Central memory CD8-positive, alpha-beta T cell (primary cell): Measurements from ENCODE around the gene CELSR2.

ENCODE experiments used
- ATAC-seq: fragments of 150-1000 bp; cut with Tn5 transposase; replicated peaks from 2 replicates; pipeline ENCODE4 v1.10.0; 2022; ENCODE audit warnings: mild to moderate bottlenecking, moderate FRiP score, moderate number of reproducible peaks; ENCODE audit not compliant: poor library complexity, severe bottlenecking; ENCODE audit errors: extremely low read depth
- DNase-seq, 2 donors: peaks; one replicate each; pipeline ENCODE4 v3.0.0; 2021; ENCODE audit warnings: low spot score in 2 of 2
- H3K27ac Mint-ChIP-seq: one replicate; pipeline ENCODE4 v1.8.0; 2022; ENCODE audit warnings: low read depth, mild to moderate bottlenecking, moderate library complexity, mixed read lengths
- H3K27me3 Mint-ChIP-seq: one replicate; pipeline ENCODE4 v1.8.0; 2022; ENCODE audit warnings: mixed read lengths
- H3K36me3 Mint-ChIP-seq: one replicate; pipeline ENCODE4 v1.8.0; 2022; ENCODE audit warnings: mild to moderate bottlenecking, moderate library complexity, mixed read lengths; ENCODE audit not compliant: insufficient read depth
- H3K4me1 Mint-ChIP-seq: one replicate; pipeline ENCODE4 v1.8.0; 2022; ENCODE audit warnings: mixed read lengths
- H3K4me3 Mint-ChIP-seq: one replicate; pipeline ENCODE4 v1.8.0; 2022; ENCODE audit warnings: mild to moderate bottlenecking, moderate library complexity, mixed read lengths
- H3K9me3 Mint-ChIP-seq: one replicate; pipeline ENCODE4 v1.8.0; 2022; ENCODE audit warnings: mixed read lengths

Gene CELSR2

DNA sequence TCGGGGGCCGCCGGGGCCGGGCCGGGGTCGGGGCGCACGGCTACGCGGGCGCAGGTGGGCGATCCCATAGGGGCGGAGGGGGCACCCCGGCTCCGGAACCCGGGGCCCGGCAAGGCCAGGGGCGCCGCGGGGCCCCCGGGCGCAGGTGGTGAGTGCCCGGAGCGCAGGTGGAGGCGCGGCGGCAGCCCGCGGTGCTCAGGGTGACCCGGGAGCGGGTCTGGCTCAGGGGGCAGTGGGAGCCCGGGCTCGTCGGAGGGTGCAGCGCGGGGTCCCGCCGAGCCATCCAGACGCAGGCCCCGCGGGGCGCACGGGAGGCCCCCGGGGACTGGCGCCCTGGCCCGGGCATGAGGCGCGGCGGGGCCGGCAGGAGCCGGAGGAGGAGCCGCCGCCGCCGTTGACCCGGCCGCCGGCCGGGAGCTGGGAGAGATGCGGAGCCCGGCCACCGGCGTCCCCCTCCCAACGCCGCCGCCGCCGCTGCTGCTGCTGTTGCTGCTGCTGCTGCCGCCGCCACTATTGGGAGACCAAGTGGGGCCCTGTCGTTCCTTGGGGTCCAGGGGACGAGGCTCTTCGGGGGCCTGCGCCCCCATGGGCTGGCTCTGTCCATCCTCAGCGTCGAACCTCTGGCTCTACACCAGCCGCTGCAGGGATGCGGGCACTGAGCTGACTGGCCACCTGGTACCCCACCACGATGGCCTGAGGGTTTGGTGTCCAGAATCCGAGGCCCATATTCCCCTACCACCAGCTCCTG, 489 bp downstream of the CELSR2 start:
- peak overlapping the region; percentile 72 for H3K4me3 Mint-ChIP-seq
- no peaks in the 10 kb centered on the region for H3K27me3 Mint-ChIP-seq
- H3K36me3 Mint-ChIP-seq: peaks cover 4% of the 10 kb centered on the region
- ATAC-seq (peak; percentile 44), DNase-seq (no peak)
- no peaks in the 10 kb centered on the region for H3K9me3 Mint-ChIP-seq
- peaks cover 35% of the 10 kb centered on the region for H3K4me1 Mint-ChIP-seq
- H3K27ac Mint-ChIP-seq: no peak overlapping the region

- Mint-ChIP-seq H3K27me3 (no peaks in the 10 kb centered on the region), H3K4me1 (peaks cover 42% of the 10 kb centered on the region), H3K9me3 (no peaks in the 10 kb centered on the region), H3K36me3 (peaks cover 4% of the 10 kb centered on the region), H3K27ac (no peak overlapping the region), H3K4me3 (peak overlapping the region; percentile 54)
- no peak for DNase-seq
- no peak for ATAC-seq
Observed at GRCh38 chr1:109250454-109251276, 1.3 kb downstream of the CELSR2 start.

DNA sequence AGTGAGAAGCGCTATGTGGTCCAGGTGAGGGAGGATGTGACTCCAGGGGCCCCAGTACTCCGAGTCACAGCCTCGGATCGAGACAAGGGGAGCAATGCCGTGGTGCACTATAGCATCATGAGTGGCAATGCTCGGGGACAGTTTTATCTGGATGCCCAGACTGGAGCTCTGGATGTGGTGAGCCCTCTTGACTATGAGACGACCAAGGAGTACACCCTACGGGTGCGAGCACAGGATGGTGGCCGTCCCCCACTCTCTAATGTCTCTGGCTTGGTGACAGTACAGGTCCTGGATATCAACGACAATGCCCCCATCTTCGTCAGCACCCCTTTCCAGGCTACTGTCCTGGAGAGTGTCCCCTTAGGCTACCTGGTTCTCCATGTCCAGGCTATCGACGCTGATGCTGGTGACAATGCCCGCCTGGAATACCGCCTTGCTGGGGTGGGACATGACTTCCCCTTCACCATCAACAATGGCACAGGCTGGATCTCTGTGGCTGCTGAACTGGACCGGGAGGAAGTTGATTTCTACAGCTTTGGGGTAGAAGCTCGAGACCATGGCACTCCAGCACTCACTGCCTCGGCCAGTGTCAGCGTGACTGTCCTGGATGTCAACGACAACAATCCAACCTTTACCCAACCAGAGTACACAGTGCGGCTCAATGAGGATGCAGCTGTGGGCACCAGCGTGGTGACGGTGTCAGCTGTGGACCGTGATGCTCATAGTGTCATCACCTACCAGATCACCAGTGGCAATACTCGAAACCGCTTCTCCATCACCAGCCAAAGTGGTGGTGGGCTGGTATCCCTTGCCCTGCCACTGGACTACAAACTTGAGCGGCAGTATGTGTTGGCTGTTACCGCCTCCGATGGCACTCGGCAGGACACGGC, 2.2 kb downstream of the CELSR2 start:
- ATAC-seq (no peak), DNase-seq (no peak)
- peaks cover 4% of the 10 kb centered on the region for H3K36me3 Mint-ChIP-seq
- no peaks in the 10 kb centered on the region for H3K9me3 Mint-ChIP-seq
- H3K4me3 Mint-ChIP-seq: peak overlapping the region; percentile 54
- H3K27me3 Mint-ChIP-seq: no peaks in the 10 kb centered on the region
- peaks cover 49% of the 10 kb centered on the region for H3K4me1 Mint-ChIP-seq
- no peak overlapping the region for H3K27ac Mint-ChIP-seq

- Mint-ChIP-seq H3K4me1 (peaks cover 55% of the 10 kb centered on the region), H3K9me3 (no peaks in the 10 kb centered on the region), H3K27me3 (no peaks in the 10 kb centered on the region), H3K4me3 (no peak overlapping the region), H3K36me3 (peaks cover 4% of the 10 kb centered on the region), H3K27ac (no peak overlapping the region)
- ATAC-seq (no peak), DNase-seq (no peak)
Observed at GRCh38 chr1:109252167-109252892, 3.0 kb downstream of the CELSR2 start.

GRCh38 chr1:109252893-109253802, 3.8 kb downstream of the CELSR2 start:
- peak overlapping the region; percentile 68 for H3K27ac Mint-ChIP-seq
- no peaks in the 10 kb centered on the region for H3K9me3 Mint-ChIP-seq
- no peak overlapping the region for H3K4me3 Mint-ChIP-seq

DNA sequence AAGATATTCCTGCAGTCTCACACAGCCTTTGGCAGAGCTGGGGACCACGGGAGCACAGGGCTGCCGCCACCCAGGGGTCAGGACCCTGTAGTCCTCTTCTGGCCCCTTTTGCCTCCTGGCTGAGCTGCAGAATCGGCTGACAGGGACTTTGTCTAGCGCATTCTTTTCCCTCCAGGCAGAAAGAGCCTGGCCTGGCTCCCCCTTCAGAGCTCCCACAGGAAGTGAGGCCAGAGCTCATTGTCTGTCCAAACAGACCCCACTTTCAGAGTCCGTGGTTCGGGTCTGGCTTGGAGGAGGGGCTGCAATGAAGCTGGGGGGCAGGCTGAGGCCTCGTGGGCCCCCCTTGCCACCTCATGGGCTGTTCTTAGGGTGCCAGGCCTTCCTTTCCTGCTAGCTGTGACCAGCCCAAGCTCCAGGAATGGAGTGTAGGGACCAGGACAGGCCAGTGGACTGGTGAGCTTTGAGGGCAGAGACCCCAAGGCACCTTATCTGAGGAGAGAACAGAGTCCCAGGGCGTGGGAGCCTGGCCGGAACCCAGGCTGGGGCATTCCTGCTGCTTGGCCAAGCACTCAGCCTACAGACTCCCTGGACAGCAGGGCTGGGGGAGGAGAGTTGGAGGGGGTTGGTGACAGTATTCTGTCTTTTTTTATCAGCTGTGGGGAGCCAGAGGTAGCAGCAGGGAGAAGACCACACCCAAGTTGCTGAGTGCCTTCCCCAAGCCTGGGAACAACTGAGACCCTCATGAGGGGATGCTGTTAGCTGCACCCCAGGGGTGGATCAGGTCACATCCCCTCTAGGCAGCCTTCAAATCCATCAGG, 4.7 kb downstream of the CELSR2 start:
- Mint-ChIP-seq H3K27me3 (no peaks in the 10 kb centered on the region), H3K9me3 (no peaks in the 10 kb centered on the region), H3K4me1 (peaks cover 60% of the 10 kb centered on the region), H3K36me3 (peaks cover 4% of the 10 kb centered on the region), H3K4me3 (no peak overlapping the region), H3K27ac (peak overlapping the region; percentile 68)
- ATAC-seq (no peak), DNase-seq (no peak)

More at GRCh38 chr1:109252893-109253802, 3.8 kb downstream of the CELSR2 start:
- DNase-seq (no peak), ATAC-seq (no peak)
- H3K4me1 Mint-ChIP-seq: peaks cover 62% of the 10 kb centered on the region
- H3K27me3 Mint-ChIP-seq: no peaks in the 10 kb centered on the region
- H3K36me3 Mint-ChIP-seq: peaks cover 4% of the 10 kb centered on the region

DNA sequence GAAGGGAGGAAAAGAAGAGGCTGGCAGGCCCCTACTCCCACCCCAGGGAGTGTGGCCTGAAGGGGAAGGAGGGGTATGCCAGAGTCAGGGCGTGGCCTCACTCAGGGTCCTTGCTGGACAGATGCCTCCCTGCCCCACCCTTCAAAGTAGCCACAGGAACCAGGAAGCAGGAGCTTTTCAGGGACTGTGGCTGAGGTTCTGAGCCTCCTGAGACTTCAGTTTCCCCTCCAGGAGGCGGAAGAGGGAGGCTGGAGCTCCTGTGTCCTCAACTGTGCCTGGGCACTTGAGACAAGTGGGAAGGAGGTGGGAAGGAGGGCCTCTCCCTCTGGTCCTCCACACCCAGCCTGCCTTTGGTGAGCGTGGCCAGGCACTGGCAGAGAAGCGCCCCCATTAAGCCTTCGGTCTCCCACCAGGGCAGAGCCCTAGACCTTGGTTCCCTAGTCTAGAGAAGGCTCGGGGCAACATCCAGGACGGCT, 5.3 kb downstream of the CELSR2 start:
- Mint-ChIP-seq H3K27me3 (no peaks in the 10 kb centered on the region), H3K36me3 (peaks cover 1% of the 10 kb centered on the region), H3K4me3 (no peak overlapping the region), H3K9me3 (no peaks in the 10 kb centered on the region), H3K4me1 (peaks cover 57% of the 10 kb centered on the region), H3K27ac (peak overlapping the region; percentile 52)
- ATAC-seq (no peak), DNase-seq (no peak)

- H3K27me3 Mint-ChIP-seq: no peaks in the 10 kb centered on the region
- no peaks in the 10 kb centered on the region for H3K9me3 Mint-ChIP-seq
- peak overlapping the region; percentile 52 for H3K27ac Mint-ChIP-seq
- H3K36me3 Mint-ChIP-seq: peaks cover 1% of the 10 kb centered on the region
- no peak overlapping the region for H3K4me3 Mint-ChIP-seq
- ATAC-seq: no peak
- DNase-seq: no peak
- peaks cover 57% of the 10 kb centered on the region for H3K4me1 Mint-ChIP-seq
Observed at GRCh38 chr1:109255097-109255651, 5.8 kb downstream of the CELSR2 start.

GRCh38 chr1:109255678-109256077, 6.3 kb downstream of the CELSR2 start:
- Mint-ChIP-seq H3K4me3 (no peak overlapping the region), H3K27ac (peak overlapping the region; percentile 52), H3K4me1 (peaks cover 55% of the 10 kb centered on the region), H3K9me3 (no peaks in the 10 kb centered on the region), H3K36me3 (peaks cover 1% of the 10 kb centered on the region), H3K27me3 (no peaks in the 10 kb centered on the region)
- no peak for ATAC-seq
- no peak for DNase-seq

GRCh38 chr1:109256085-109256484, 6.7 kb downstream of the CELSR2 start:
- Mint-ChIP-seq H3K4me1 (peaks cover 51% of the 10 kb centered on the region), H3K27ac (no peak overlapping the region), H3K4me3 (no peak overlapping the region), H3K36me3 (peaks cover 1% of the 10 kb centered on the region), H3K9me3 (no peaks in the 10 kb centered on the region), H3K27me3 (no peaks in the 10 kb centered on the region)
- DNase-seq: no peak
- ATAC-seq: no peak
